Ascending aorta (tissue), 2 donors: ENCODE measurements around the gene ERN1. TPM values are rescaled to one million over a fixed set of nuclear protein-coding genes. Genes with fewer than 3 reads are reported as not detected.

Source experiments
- DNase-seq, 2 donors: peaks; one replicate each; pipeline ENCODE4 v3.0.0-alpha.2; 2019; ENCODE audit warnings: low spot score in 2 of 2
- H3K27ac ChIP-seq, 2 donors: fragments of 200-600 bp; sonication (generic); one replicate each; pipeline ENCODE4 v1.5.1; 2016 to 2017; ENCODE audit warnings: mild to moderate bottlenecking in 1 of 2
- H3K27me3 ChIP-seq: fragments of 200-600 bp; sonication (generic); one replicate; pipeline ENCODE4 v1.5.1; 2017
- H3K36me3 ChIP-seq, 2 donors: fragments of 200-600 bp; sonication (generic); one replicate each; pipeline ENCODE4 v1.5.1; 2016
- H3K4me1 ChIP-seq, 2 donors: fragments of 200-600 bp; sonication (generic); one replicate each; pipeline ENCODE4 v1.5.1; 2016 to 2017; ENCODE audit warnings: mild to moderate bottlenecking in 1 of 2
- H3K4me3 ChIP-seq, 2 donors: fragments of 200-600 bp; sonication (generic); one replicate each; pipeline ENCODE4 v1.5.1; 2016 to 2017; ENCODE audit warnings: mild to moderate bottlenecking in 1 of 2
- H3K9me3 ChIP-seq, 2 donors: fragments of 200-600 bp; sonication (generic); one replicate each; pipeline ENCODE4 v1.5.1; 2016
- CTCF ChIP-seq, 3 experiments: fragments of 200-600 bp in 2 of 3; fragments of 450-650 bp in 1 of 3; sonication (generic) in 2 of 3; IDR thresholded peaks; one replicate each; pipeline ENCODE4 v1.5.1; 2016 to 2019; ENCODE audit warnings: antibody characterized with exemption in 3 of 3, mild to moderate bottlenecking in 1 of 3, moderate library complexity in 1 of 3
- intact Hi-C: fragments of 100-400 bp; cut with DNase I; formaldehyde crosslinking; loops from one replicate; pipeline ENCODE4 v1.15.1; 2023
- total RNA-seq: library from RNA; depleted of rRNA; stranded (reverse); fragments of >200 nt; gene quantifications from one replicate; pipeline ENCODE4 v1.1.0, GENCODE V29; 2016

The ERN1 gene
- total RNA-seq, 1 donor from 2014 or later, result 26.5 TPM

- Histone ChIP-seq H3K9me3 (no peaks in the 10 kb centered on the region), H3K27me3 (no peaks in the 10 kb centered on the region), H3K27ac (peak overlapping the region in 1 of 2 donors; percentile 41), H3K4me3 (no peak overlapping the region), H3K4me1 (peaks cover 16 to 29% of the 10 kb centered on the region in 2 donors), H3K36me3 (peaks cover 0 to 2% of the 10 kb centered on the region in 2 donors)
- peak in 1 of 2 donors; percentile 53 for DNase-seq
- TF ChIP-seq CTCF (IDR thresholded peaks at IDR 0.05), result no peak
- intact Hi-C loops, result no loop called here
These were observed 26.7 kb upstream of the ERN1 start for GRCh38 chr17:64156670-64157069.

- Histone ChIP-seq H3K9me3 (no peaks in the 10 kb centered on the region), H3K4me1 (peaks cover 16 to 29% of the 10 kb centered on the region in 2 donors), H3K27ac (peak overlapping the region; percentile 41), H3K4me3 (no peak overlapping the region), H3K27me3 (no peaks in the 10 kb centered on the region), H3K36me3 (peaks cover 0 to 2% of the 10 kb centered on the region in 2 donors)
- DNase-seq, result no peak
- no peak for TF ChIP-seq CTCF (IDR thresholded peaks at IDR 0.05)
- intact Hi-C loops, result no loop called here
These were observed 26.0 kb upstream of the ERN1 start for GRCh38 chr17:64155751-64156544.

- Histone ChIP-seq H3K27ac (peak overlapping the region; percentile 41), H3K4me3 (no peak overlapping the region), H3K27me3 (no peaks in the 10 kb centered on the region), H3K4me1 (peaks cover 16 to 29% of the 10 kb centered on the region in 2 donors), H3K36me3 (peaks cover 0 to 7% of the 10 kb centered on the region in 2 donors), H3K9me3 (no peaks in the 10 kb centered on the region)
- intact Hi-C loops, result no loop called here
- TF ChIP-seq CTCF (IDR thresholded peaks at IDR 0.05), result no peak
- no peak for DNase-seq
These were observed 25.2 kb upstream of the ERN1 start for GRCh38 chr17:64155129-64155528.

- no peak for DNase-seq
- no peak for TF ChIP-seq CTCF (IDR thresholded peaks at IDR 0.05)
- peak overlapping the region in 1 of 2 donors; percentile 41 for H3K27ac ChIP-seq
- H3K9me3 ChIP-seq, result no peaks in the 10 kb centered on the region
- intact Hi-C loops, result no loop called here
- no peak overlapping the region for H3K4me3 ChIP-seq
- peaks cover 0 to 9% of the 10 kb centered on the region in 2 donors for H3K36me3 ChIP-seq
- no peaks in the 10 kb centered on the region for H3K27me3 ChIP-seq
- H3K4me1 ChIP-seq, result peaks cover 16 to 29% of the 10 kb centered on the region in 2 donors
These were observed 24.8 kb upstream of the ERN1 start for GRCh38 chr17:64154717-64155116.

- no peak for DNase-seq
- Histone ChIP-seq H3K36me3 (peaks cover 0 to 9% of the 10 kb centered on the region in 2 donors), H3K4me3 (no peak overlapping the region), H3K27me3 (no peaks in the 10 kb centered on the region), H3K27ac (no peak overlapping the region), H3K4me1 (peaks cover 16 to 29% of the 10 kb centered on the region in 2 donors), H3K9me3 (no peaks in the 10 kb centered on the region)
- no peak for TF ChIP-seq CTCF (IDR thresholded peaks at IDR 0.05)
- intact Hi-C loops, result no loop called here
These were observed 24.4 kb upstream of the ERN1 start for GRCh38 chr17:64154313-64154695.
